Hepatocyte (in vitro differentiated cells): ENCODE results near the gene HHATL. TPM values are rescaled to one million over a fixed set of nuclear protein-coding genes. Genes with fewer than 3 reads are reported as not detected.

Experiments used
- DNase-seq: peaks from one replicate; pipeline ENCODE4 v3.0.0-alpha.2; 2016; ENCODE audit warnings: low spot score
- H2AFZ ChIP-seq: fragments of 200-600 bp; sonication (generic); 2 replicates; pipeline ENCODE4 v1.6.0; 2016; ENCODE audit warnings: antibody characterized with exemption, mild to moderate bottlenecking
- H3K27ac ChIP-seq: fragments of 200-600 bp; sonication (generic); 2 replicates; pipeline ENCODE4 v1.5.1; 2016; ENCODE audit warnings: mild to moderate bottlenecking
- H3K27me3 ChIP-seq: fragments of 200-600 bp; sonication (generic); 2 replicates; pipeline ENCODE4 v1.6.1; 2016
- H3K36me3 ChIP-seq: fragments of 200-600 bp; sonication (generic); replicated peaks from 2 replicates; pipeline ENCODE4 v1.5.1; 2016; ENCODE audit warnings: low read depth; ENCODE audit not compliant: insufficient read depth
- H3K4me1 ChIP-seq: fragments of 200-600 bp; sonication (generic); 2 replicates; pipeline ENCODE4 v1.5.1; 2016; ENCODE audit warnings: mild to moderate bottlenecking, moderate library complexity; ENCODE audit not compliant: insufficient read depth
- H3K4me2 ChIP-seq: fragments of 200-600 bp; sonication (generic); 2 replicates; pipeline ENCODE4 v1.6.0; 2016
- H3K4me3 ChIP-seq: fragments of 200-600 bp; sonication (generic); 2 replicates; pipeline ENCODE4 v1.5.1; 2016; ENCODE audit warnings: mild to moderate bottlenecking
- H3K79me2 ChIP-seq: fragments of 200-600 bp; sonication (generic); 2 replicates; pipeline ENCODE4 v1.6.0; 2017; ENCODE audit warnings: mild to moderate bottlenecking
- H3K9me2 ChIP-seq: fragments of 200-600 bp; sonication (generic); replicated peaks from 2 replicates; pipeline ENCODE4 v1.6.0; 2017; ENCODE audit warnings: mild to moderate bottlenecking; ENCODE audit not compliant: insufficient read depth
- H3K9me3 ChIP-seq: fragments of 200-600 bp; sonication (generic); 2 replicates; pipeline ENCODE4 v1.5.1; 2016; ENCODE audit warnings: low read depth, mild to moderate bottlenecking
- H4K20me1 ChIP-seq: fragments of 200-600 bp; sonication (generic); 2 replicates; pipeline ENCODE4 v1.6.0; 2016; ENCODE audit warnings: mild to moderate bottlenecking; ENCODE audit not compliant: insufficient read depth, poor library complexity, severe bottlenecking
- EZH2 ChIP-seq: fragments of 200-600 bp; sonication (generic); IDR thresholded peaks from 2 replicates; pipeline ENCODE4 v1.6.1; 2016; ENCODE audit warnings: antibody characterized with exemption, mild to moderate bottlenecking, borderline replicate concordance
- EZH2phosphoT487 ChIP-seq: fragments of 200-600 bp; sonication (generic); IDR thresholded peaks from one replicate; pipeline ENCODE4 v1.6.1; 2018; ENCODE audit warnings: antibody characterized with exemption, mild to moderate bottlenecking, low read depth, moderate library complexity; ENCODE audit not compliant: unreplicated experiment, severe bottlenecking
- WGBS: methylation state at CpG from one replicate; pipeline ENCODE4 v1.1.6; 2016; ENCODE audit warnings: low lambda C conversion rate; ENCODE audit errors: missing lambda C conversion rate; 5-methylcytosine and 5-hydroxymethylcytosine counted together
- polyA plus RNA-seq: library from polyadenylated mRNA; unstranded; fragments of >200 nt; fragmentation: Nextera tagmentation; extraction: Ambion mirVana; gene quantifications from 2 replicates; pipeline ENCODE4 v1.2.1, GENCODE V29; 2016
- total RNA-seq: library from RNA; depleted of rRNA; stranded (reverse); fragments of >200 nt; gene quantifications from 2 replicates; pipeline ENCODE4 v1.2.3, GENCODE V29; 2014
- TF ChIP-seq, protein P1 (sequence below): fragments of 200-600 bp; sonication (generic); IDR thresholded peaks from 2 replicates; pipeline ENCODE4 v1.5.1; 2016; ENCODE audit warnings: antibody characterized with exemption, mild to moderate bottlenecking; ENCODE audit not compliant: poor library complexity

HHATL gene
- total and polyA plus RNA-seq, 2 experiments from 2014 or later, result not detected

DNA sequence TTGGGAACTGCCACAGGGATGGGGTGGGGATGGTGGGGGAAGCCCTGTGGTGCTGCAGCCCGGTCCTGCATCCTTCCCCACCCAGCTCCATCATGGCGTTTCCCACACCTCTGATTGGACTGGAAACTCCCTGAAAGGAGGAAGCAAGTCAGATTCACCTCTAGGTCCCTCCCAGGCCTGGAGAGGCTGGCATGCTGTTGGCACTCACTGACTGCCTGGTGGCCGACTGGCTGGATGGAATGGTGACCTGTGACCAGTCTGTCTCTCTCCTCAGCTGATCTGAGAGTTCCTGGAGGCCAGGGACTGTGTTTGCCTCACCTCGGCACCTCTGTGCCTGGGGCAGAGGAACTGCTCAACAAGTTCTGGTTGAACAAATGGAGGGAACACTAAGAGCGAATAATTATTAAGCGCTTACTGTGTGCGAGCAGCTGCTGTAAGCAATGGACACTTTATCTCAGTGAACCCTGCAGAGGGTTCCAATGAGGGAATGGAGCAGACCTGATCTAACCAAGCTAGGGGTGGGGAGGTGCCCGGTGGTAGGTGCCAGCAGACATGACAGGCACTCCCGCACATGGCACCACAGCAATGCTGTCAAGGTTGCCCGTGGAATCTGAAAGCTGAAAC is 3.5 kb upstream of the HHATL start:
- no peak overlapping the region for H3K4me2 ChIP-seq
- no peak overlapping the region for H3K4me3 ChIP-seq
- no peaks in the 10 kb centered on the region for H3K9me3 ChIP-seq
- TF ChIP-seq, protein P1, sequence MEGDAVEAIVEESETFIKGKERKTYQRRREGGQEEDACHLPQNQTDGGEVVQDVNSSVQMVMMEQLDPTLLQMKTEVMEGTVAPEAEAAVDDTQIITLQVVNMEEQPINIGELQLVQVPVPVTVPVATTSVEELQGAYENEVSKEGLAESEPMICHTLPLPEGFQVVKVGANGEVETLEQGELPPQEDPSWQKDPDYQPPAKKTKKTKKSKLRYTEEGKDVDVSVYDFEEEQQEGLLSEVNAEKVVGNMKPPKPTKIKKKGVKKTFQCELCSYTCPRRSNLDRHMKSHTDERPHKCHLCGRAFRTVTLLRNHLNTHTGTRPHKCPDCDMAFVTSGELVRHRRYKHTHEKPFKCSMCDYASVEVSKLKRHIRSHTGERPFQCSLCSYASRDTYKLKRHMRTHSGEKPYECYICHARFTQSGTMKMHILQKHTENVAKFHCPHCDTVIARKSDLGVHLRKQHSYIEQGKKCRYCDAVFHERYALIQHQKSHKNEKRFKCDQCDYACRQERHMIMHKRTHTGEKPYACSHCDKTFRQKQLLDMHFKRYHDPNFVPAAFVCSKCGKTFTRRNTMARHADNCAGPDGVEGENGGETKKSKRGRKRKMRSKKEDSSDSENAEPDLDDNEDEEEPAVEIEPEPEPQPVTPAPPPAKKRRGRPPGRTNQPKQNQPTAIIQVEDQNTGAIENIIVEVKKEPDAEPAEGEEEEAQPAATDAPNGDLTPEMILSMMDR, result no peak
- TF ChIP-seq EZH2, result no peak
- no peak for TF ChIP-seq EZH2phosphoT487
- H4K20me1 ChIP-seq, result no peaks in the 10 kb centered on the region
- H3K4me1 ChIP-seq, result no peaks in the 10 kb centered on the region
- no peak overlapping the region for H2AFZ ChIP-seq
- no peaks in the 10 kb centered on the region for H3K9me2 ChIP-seq
- H3K27me3 ChIP-seq, result no peaks in the 10 kb centered on the region
- no peaks in the 10 kb centered on the region for H3K36me3 ChIP-seq
- H3K79me2 ChIP-seq, result no peaks in the 10 kb centered on the region
- no peak for DNase-seq
- WGBS, result 87% methylated on average over 9 of the region's 10 CpGs
- H3K27ac ChIP-seq, result no peak overlapping the region

DNA sequence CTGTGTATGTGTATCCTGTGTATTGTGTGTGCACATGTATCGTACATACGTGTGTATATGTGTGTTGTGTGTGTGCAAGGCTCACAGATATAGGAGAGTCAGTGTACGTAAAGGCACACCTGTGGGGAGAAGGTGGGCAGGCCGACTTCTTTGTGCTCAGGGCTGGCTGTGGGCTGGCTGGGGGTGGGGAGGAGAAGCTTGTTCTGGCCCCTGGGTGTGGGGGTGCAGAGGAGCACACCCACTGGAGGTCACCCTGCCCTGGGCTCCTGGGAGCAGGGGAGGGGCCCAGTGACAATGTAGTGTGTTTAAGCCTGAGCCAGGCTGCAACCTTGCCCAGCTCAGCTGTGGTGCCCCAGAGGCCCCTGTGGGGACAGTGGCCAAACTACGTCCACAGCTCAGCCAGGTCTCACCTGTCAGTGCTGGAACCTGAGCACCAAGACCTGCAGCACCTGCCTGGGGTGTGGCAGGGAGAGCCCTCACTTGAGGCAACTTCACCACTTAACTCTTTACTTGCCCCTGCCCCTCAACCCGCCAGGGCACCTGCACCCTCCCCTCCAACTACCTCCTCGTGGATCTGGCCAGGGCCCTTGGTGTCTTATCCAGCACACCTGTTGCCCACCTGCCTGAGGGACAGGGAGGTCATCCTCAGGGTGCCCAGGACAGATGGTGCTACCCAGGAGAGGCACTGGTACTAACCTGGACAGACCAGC is 2.6 kb upstream of the HHATL start:
- Histone ChIP-seq H3K4me3 (no peak overlapping the region), H3K9me2 (no peaks in the 10 kb centered on the region), H2AFZ (no peak overlapping the region), H3K36me3 (no peaks in the 10 kb centered on the region), H3K4me2 (no peak overlapping the region), H3K79me2 (no peaks in the 10 kb centered on the region), H3K4me1 (no peaks in the 10 kb centered on the region), H3K27me3 (no peaks in the 10 kb centered on the region), H3K9me3 (no peaks in the 10 kb centered on the region), H4K20me1 (no peaks in the 10 kb centered on the region), H3K27ac (no peak overlapping the region)
- TF ChIP-seq EZH2 (no peak), EZH2phosphoT487 (no peak)
- TF ChIP-seq, protein P1, result no peak
- DNase-seq, result no peak
- 80% methylated on average over 7 of the region's 7 CpGs for WGBS

DNA sequence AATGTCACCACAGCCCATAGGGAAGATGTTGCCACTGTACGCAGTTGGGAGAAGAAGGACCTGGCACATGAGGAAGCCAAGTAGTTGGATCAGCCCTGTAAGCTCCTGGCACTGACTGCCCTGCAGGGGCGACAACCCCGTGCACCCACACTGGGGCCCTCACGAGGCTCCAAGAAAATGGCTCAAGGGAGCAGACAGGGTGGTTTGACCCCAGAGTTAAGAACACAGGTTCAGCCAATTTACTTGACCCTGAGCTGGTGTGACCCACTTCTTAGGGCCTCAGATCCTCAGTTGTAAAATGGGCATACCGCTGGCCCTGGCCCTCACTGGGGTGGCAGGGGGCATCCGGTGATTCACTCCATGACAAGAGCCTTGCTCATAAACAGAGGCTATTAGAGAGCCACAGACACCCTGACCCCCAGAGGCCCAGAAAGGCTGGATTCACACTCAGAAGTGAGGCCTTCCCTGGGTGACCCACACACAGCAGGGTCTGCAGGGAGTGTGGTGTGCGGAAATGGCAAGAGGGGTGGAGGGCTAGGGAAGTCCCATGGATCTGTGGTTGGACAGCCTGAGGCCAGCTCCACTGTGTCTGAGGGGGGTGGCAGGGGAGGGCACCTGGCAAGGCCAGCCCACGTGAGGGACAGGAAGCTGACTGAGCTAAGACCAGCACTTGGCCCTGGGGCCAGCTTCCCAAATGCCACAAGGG is 1.7 kb upstream of the HHATL start:
- H3K4me1 ChIP-seq, result no peaks in the 10 kb centered on the region
- no peak overlapping the region for H3K4me2 ChIP-seq
- H3K79me2 ChIP-seq, result no peaks in the 10 kb centered on the region
- H3K9me2 ChIP-seq, result no peaks in the 10 kb centered on the region
- 89% methylated on average over 8 of the region's 8 CpGs for WGBS
- H3K9me3 ChIP-seq, result no peaks in the 10 kb centered on the region
- TF ChIP-seq EZH2phosphoT487, result no peak
- TF ChIP-seq, protein P1, result no peak
- no peak for TF ChIP-seq EZH2
- H3K27me3 ChIP-seq, result no peaks in the 10 kb centered on the region
- no peak for DNase-seq
- no peak overlapping the region for H3K4me3 ChIP-seq
- H2AFZ ChIP-seq, result no peak overlapping the region
- no peak overlapping the region for H3K27ac ChIP-seq
- no peaks in the 10 kb centered on the region for H4K20me1 ChIP-seq
- no peaks in the 10 kb centered on the region for H3K36me3 ChIP-seq
